Measurements from ENCODE around the gene PRKAR1A. TPM values are rescaled to one million over a fixed set of nuclear protein-coding genes. Genes with fewer than 3 reads are reported as not detected.
"Not testable (repeated sequence)": the region's sequence is repeated elsewhere in the genome, so short reads cannot be mapped to it uniquely, and the experiment has no call there.

The PRKAR1A gene
- total RNA-seq (2014; rRNA removed; shearing (Covaris generic)) = 106 and 125 TPM in 2 replicates
- 135 and 166 TPM in 2 replicates for polyA plus RNA-seq (2015; cell fraction: cytosol; rRNA removed)
- 209 and 240 TPM in 2 replicates for polyA plus RNA-seq (2015; cell fraction: nucleus; rRNA removed)

DNA sequence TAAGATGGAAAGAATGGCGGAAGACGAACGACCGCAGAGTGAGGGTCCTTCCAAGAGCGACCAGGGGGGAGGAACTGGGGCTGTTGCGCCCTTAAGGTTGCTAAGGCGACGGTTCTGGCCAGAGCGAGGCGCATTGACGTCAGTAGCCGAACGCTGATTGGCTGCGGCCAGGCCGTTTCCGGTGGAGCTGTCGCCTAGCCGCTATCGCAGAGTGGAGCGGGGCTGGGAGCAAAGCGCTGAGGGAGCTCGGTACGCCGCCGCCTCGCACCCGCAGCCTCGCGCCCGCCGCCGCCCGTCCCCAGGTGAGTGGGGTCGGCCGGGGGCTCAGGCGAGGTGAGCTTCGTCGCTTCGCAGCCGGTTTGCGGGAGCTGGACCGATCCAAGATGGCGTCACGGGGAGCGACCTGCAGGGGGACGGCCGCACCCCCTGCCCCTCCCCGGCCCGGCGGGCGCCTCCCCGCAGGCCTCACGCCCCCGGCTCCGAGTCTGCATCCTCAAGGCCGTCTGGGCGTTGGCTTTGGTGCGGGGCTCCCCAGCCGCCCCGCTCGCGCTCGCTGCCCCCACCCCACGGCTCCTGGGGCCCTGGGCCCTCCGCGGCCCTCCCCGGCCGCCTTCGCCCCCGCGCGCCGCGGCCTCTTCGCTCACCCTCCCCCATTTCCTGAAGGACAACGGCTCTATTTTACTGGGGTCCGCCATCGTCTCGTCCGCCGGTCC is at the start of gene PRKAR1A:
Gene PRKAR1A, plus strand, starts transcription at position 184 of the 713 bp plus-strand sequence. CDS start 2,970 bp downstream, outside the sequence.
- peak; percentile 90 for DNase-seq (ENCODE audit: low read depth)

DNA sequence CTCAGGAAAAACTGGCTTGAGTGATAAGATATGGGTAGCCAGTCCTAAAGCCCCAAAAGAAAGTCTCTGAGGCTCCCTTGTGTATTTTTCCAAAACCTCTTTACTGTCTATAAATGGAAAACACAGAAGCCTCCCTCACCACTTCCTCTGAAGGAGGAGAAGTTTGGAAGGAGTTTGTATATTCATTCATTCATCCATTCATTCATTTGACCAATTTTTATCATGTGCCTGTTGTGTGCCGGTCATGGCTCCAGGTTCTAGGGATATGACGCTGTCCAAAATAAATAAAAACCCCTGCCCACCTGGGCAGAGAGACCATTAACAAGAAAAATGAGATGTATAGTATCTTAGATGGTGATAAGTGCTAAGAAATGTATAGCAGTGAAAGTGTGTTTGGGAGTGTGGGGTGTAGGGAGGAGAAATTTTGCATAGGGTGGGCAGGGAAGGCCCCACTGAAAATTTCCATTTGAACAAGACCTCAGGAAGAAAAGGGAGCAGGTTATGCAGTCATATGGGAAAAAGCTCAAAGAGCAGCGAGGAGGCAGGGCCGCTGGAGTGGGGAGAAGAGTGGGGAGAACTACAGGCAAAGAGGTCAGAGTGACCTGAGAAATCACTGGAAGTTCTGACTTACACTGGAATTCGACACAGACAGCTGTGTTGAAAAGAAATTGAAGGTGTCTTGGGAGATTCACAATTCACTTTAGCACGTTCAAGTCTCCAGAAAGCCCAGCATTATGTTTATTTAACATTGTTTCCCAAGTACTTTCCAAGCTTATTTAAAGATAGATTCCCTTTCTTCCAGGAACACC is 48.8 kb upstream of the PRKAR1A start:
- DNase-seq (ENCODE audit: low read depth) = no peak

DNA sequence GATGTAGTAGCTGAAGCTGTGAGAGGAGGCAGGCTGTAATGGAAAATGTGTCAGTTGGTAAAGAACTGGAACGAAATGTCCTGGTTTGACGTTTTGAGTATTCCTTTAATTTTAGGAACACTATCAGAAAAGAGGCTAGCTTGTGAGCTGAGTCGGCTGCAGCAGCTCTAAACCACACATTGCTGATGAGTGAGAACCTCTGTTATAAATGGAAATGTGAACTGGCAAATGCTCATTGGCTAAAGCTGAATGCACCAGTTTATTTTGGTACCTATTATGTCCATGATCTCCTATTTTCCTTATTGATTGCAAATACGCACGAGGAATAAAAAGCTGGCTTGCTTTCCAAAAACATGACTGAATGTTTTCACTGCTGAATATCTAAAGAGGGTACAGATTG is 43.9 kb upstream of the PRKAR1A start:
- DNase-seq (ENCODE audit: low read depth) = no peak

DNA sequence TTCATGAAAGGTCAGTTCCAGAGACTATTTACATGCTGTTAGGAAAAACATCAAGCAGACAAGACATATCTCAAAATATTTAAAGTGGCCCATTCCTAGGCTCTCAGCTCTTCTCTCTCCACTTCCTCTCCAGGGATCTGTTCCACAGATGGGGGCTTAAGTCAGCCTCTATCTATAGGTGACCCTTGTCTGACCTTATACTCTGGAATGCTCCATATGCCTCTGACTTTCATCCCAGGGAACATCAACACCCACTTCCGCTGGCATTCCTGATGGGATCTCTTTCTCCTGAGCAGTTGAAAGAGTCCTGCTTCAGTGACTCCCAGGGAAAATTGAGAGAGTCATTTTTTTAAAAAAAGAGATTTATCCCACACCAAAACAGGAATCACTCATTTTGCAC is 43.4 kb upstream of the PRKAR1A start:
- peak; percentile 40 for DNase-seq (ENCODE audit: low read depth)

DNA sequence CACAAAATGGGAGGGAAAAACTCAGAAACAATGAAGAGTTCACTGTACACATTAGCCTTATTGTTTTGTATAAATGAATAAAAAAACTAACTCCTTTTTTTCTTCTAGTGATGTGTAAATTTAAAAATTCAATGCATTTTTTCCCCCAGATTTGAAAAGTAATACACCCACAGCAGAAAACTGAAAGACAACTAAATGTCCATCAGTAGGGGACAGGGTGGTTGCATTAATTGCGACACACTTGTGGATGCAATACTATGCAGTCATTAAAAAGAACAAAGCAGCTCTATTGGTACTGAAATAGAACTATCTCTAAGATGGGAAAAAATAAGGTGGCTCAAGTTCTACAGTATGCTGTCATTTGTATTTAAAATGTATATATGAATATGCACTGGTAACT is 41.3 kb upstream of the PRKAR1A start:
- DNase-seq (ENCODE audit: low read depth) = no peak

DNA sequence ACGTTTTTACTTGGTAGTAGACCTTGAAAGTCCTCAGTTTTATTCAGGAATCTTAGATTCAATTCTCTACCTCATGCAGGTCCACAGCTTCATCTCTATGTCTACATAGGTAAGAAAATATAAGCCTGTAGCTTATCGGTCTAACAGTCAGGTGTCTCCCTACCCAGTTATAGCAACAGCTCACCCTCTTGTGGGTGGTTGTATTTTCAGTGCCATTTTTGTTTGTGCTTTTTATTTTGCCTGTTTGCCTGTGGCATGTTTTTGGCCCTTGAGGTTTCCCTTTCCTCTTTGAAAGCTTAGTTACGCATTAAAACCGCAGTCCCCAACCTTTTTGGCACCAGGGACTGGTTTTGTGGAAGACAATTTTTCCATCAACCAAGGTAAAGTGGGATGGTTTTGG is 31.3 kb upstream of the PRKAR1A start:
- DNase-seq (ENCODE audit: low read depth) = no peak

DNA sequence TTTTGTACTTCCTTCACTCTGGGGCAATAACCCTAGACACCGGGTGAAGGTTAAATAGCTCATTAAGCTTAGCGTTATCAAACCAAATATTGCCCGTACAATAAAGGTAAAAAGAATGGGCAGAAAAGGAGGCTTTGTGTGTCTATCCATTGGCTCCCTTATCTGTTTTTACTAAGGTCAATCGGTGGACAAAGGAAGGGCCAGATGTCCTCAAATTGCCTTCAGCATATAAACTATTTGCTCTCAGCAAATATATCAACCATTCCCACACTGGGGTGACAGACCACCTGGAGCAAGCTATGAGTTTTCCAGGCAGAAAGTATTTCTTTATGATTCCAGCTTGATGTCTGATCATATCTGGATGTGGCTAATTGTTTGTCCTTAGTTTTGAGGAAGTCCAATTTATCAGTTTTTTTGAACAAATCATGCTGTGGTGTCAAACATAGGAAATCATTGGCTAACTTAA is 29.6 kb upstream of the PRKAR1A start:
- DNase-seq (ENCODE audit: low read depth) = no peak

DNA sequence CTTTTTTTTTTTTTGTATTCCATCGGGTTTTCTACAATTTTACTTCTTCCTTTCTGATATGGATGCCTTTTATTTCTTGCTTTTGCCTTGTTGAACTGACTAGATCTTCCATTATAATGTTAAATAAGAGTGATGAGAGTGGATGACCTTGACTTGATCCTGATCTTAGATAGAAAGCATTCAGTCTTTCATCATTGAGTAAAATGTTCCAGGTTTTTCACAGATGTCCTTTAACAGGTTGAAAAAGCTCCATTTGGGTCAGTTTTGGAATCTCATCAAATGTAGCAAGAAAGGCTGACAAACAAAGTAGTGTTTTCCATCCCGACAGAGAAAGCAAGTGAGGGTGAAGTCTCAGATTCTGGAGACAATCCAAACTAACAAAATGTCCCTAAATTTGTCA is 27.8 kb upstream of the PRKAR1A start:
- DNase-seq (ENCODE audit: low read depth) = no peak

DNA sequence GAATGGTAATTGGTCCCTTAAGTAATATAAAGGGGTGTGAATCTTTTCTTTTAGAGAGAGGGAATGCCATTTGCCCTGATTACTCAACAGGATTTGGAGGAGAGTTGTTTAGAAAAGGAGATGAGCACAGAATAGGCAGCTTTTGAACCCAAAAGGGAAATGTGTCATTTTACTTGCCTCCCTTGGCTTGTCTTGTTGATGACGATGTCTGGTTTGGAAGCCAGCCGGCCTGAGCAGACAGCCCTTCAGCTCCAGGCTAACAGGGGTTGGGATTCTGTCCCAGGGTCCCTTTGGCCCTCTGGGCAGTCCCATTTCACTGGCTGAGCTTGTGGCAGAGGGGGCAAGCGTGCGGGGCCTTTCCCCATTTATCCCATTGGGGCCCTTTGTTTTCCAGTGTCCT is 22.3 kb upstream of the PRKAR1A start:
- no peak for DNase-seq (ENCODE audit: low read depth)

DNA sequence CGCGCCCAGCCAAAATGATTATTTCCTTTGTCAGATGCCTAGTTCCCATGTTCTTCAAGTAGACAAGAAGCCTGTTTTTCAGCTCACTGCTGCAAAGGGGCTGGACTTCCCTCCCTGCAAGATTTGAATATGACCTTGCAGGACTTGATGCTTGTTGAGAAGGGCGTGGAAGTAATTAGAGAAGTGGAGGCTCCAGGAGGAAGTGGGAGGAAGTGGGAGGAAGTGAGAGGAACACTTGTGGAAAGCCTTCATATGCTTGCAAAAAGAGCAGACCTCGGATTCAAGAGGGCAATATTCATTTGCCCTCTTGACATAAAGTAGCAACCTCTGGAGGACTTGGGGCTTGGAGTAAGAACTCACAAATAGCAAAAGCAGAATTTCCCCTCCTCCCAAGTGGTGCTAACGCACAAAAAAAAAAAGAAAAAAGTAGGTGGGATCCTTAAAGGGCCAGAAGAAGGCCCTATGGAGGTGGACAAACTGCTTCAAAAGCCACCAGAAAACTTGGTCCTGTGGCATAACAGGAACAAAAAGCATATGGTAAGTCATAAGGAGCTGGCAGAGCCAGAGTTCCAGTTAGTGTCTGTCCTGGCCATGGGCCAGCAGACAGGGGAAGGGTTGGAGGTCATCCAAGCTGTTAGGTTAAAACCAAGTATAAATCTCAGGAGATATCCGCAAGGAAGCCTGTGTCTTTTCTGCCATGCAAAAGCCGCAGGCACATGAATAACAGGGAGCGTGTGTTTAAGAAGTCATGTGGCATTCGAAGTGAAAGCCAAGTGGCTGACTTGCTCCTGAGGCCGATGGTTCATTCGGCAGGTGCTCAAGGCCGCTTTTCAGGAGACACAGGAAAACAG is 20.6 kb upstream of the PRKAR1A start:
- DNase-seq (ENCODE audit: low read depth) = no peak

DNA sequence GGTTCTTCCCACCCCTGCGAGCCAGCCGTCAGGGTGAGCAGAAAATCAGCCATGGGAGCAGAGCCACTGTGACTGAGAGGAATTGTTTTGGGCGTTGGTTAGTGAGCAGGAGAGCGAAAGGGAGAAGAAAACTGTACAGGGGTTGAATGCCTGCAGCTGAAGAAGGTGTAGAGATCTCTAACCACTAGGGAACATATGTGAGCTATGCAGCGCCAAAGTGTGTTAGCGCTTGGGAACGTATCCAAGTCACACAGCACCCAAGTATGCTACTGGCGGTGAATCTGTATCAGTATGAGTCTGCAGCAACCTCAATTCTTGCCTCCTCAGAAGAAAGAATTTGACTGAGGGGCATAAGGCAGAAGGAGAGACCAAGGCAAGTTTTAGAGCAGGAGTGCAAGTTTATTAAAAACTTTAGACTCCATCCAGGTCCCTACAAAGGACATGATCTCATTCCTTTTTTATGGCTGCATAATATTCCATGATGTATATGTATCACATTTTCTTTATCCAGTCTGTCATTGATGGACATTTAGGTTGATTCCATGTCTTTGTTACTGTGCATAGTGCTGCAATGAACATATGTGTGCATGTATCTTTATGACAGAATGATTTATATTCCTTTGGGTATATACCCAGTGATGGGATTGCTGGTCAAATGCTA is 19.7 kb upstream of the PRKAR1A start:
- DNase-seq (ENCODE audit: low read depth) = not testable (repeated sequence)

DNA sequence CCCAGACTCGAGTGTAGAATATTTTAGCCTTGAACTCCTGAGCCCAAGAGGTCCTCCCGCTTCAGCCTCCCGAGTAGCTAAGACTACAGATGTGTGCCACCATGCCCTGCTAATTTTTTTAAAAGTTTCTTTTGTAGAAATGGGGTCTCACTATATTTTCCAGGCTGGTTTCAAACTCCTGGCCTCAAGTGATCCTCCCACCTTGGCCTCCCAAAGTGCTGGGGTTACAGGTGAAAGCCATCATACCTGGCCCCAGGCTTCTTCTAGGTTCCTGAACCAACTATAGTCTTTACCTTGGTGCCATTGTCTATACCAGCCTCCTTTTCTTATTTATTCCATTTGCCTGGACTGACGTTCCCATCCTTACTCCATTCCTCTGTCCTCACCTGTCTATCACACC is 17.1 kb upstream of the PRKAR1A start:
- DNase-seq (ENCODE audit: low read depth) = no peak

DNA sequence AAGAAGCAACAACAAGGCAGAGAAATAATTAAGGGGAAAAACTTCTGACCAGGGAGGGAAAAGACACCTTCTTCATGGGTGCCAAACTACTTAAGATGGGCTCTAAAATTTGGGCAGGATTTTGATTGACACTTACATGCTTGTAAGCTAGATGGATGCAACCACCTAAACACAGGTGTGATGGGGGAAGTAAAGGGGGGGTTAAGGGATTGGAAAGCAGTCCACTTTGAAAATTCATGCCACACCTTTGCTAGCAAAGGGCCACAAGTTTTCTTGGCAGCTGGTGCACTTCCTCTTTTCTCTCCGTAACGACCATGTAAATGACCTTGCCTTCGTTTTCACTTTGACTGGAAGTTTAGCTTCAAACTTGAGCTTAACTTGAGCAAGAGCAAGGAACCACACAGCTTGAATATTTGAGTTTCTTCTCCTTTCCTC is 14.3 kb upstream of the PRKAR1A start:
- no peak for DNase-seq (ENCODE audit: low read depth)

DNA sequence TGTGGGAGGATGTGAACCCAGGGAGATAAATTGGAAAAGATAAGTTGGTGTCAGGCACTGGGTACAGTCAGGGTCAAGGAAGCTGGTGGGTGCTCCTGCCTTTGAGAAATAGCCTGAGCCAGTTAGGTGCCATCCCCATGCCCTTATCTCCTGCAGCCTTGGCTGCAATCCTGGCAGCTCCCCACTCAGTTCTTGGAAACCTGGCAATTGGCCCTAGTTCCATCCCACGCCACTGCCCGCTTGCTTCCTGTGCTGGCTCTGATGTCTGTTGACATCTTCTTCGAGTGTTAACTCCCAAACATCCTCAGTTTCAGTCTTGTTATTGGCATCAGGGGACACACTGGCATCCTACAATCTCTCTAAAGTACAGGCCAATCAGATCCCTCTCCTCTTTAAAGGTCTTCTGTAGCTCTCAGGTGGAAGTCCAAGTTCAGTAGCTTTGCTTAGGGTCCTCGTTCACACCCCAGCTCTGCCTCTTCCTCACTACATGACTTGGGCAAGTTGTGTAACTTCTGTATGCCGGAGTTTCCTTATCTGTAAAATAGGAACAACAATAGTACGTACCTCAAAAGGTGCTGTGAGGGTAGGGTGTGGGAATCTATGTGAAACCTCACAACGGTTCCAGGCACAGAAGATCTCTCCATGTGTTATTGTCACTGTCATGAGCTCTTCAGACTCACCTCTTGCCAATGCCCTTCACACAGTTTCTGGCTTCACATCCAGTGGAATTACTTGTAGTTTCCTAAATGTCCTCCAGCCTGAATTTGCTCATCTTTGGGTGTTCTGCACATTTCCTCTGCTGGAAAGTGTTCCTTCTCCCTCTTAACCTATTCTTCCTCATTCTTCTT is 13.5 kb upstream of the PRKAR1A start:
- DNase-seq (ENCODE audit: low read depth) = no peak

DNA sequence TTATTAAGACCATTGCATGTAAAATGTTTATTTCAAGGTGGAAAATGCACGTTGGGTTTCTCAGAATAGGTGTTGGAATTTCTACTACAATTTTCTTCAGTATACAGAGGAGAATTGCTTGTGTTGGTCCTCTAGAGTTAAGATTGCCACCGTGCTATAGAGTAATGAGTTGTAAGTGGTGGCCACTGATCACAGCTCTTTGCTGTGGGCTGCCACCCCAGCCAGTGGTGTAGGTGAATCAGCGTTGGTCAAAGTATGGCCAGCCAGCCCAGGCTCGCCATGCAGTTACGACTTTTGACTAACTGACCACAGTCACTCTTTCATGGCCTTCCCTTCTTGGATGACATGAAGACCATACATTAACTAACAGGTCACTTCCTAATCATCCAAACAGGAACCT is 12.6 kb upstream of the PRKAR1A start:
- no peak for DNase-seq (ENCODE audit: low read depth)

DNA sequence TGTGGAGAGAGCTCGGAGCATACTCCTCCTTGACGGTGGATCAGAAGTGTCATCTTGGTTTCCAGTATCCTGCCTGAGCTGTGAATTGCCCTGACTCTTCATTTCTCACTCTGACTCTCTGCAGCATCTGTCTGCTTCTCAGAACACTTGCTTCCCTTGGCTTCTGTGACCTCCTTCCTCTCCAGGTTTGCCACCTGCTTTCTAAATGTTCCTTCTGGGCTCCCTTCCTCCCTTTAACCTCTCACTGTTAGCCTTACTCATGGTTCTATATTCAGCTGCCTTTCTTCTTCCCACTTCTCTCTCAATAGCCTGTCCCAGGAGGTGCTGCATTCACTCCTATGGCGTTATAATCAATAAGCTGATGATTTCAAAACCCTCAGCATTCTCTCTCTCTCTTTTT is 11.2 kb upstream of the PRKAR1A start:
- DNase-seq (ENCODE audit: low read depth) = no peak

DNA sequence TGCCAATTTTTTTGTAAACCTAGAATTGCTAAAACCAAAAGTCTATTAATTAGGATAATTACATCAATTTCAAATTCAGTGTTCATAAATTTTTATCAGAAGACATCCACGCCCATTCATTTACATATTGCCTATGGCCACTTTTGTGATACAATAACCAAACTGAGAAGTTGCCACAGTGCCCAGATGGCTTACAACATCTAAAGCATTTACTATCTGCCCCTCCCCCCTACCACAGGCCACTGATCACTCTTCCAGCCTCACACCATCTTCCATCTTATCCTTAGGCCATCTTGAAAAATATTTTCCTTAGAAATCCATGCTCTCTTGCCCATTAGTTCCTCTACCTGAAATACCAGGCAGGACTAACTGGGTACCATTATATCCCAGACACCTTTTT is 6.3 kb upstream of the PRKAR1A start:
- DNase-seq (ENCODE audit: low read depth) = no peak

DNA sequence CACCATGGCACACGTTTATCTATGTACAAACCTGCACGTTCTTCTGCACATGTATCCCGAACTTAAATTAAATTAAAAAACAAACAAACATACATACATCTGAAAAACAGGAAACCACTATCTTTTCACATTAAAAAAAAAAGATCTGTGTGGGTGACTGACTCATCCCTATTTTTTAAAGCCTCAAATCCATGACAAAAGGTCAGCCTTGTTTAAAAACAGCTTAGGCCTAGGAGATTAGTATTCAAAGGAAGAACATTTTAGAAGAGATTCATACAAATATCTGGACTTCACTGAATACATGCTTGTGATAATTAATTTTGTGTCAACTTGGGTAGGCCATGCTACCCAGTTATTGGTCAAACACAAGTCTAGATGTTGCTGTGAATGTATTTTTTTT is 4.7 kb upstream of the PRKAR1A start:
- no peak for DNase-seq (ENCODE audit: low read depth)

DNA sequence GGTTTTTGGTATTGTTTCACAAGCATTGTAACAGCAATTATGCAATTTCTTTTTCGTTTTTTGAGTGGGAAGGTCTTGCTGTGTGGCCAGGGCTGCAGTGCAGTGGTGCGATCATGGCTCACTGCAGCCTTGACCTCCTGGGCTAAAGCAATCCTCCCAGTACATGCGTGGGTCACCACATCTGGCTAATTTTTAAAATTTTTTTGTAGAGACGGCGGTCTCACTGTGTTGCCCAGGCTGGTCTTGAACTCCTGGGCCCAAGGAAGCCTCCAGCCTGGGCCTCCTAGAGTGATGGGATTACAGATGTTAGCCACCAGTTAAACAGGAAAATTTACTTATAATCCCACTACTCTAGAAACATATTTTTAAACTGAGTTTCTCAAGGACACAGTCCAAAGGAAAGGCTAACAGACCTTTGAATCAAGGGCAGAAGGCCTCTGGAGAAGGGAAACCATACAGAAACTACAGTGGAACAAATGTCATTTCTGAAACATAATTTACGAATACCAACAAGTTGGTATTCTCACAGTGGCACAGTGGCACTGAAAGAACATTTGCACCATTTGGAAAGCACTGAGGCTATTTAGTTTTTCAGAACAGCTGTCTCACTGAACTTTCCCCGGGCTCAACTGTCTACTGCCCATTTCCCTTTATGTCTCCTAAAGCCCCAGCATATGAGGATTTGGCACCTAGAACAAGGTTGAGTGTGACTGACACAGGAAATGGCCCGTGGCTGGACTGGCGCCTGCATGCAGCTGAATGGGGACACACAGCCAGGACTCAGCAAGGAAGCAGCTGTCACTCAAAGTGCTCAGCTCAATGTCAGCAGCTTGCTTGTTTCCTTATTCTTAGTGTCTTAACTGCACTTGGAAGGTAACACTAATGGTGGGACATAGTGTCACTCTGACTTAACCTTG is 2.8 kb upstream of the PRKAR1A start:
- peak; percentile 22 for DNase-seq (ENCODE audit: low read depth)
